Measurements from ENCODE around the gene CASP4.

The CASP4 gene

GRCh38 chr11:105000167-105000566 is 31.8 kb upstream of the CASP4 start:
- Histone ChIP-seq H3K79me2 (ENCODE audit: control insufficient read depth, low read length) (no peaks in the 10 kb centered on the region), H3K4me1 (ENCODE audit: control insufficient read depth, low read length) (no peaks in the 10 kb centered on the region), H3F3A (ENCODE audit: control insufficient read depth, insufficient read depth) (no peaks in the 10 kb centered on the region), H4K20me1 (ENCODE audit: control insufficient read depth, insufficient read depth, low read depth, low read length) (no peaks in the 10 kb centered on the region), H3K36me3 (ENCODE audit: control insufficient read depth, low read length) (no peaks in the 10 kb centered on the region), H3K9me2 (replicated peaks; ENCODE audit: control insufficient read depth, low read length) (no peaks in the 10 kb centered on the region), H3K27me3 (ENCODE audit: control insufficient read depth, low read length) (no peaks in the 10 kb centered on the region), H3K4me3 (ENCODE audit: low read length) (no peak overlapping the region), H3K4me2 (ENCODE audit: low read length) (no peak overlapping the region), H3K9me3 (ENCODE audit: control insufficient read depth, insufficient read depth, low read length) (no peaks in the 10 kb centered on the region), H3K27ac (ENCODE audit: low read depth, low read length) (no peak overlapping the region)
- TF ChIP-seq EZH2phosphoT487 (IDR thresholded peaks at IDR 0.05; ENCODE audit: borderline replicate concordance, low read length) = no peak
- TF ChIP-seq CTCF (IDR thresholded peaks at IDR 0.05; ENCODE audit: low read depth, low read length, poor library complexity, severe bottlenecking) = no peak

GRCh38 chr11:104999721-105000120 is 31.3 kb upstream of the CASP4 start:
- Histone ChIP-seq H3K4me3 (ENCODE audit: low read length) (no peak overlapping the region), H3K79me2 (ENCODE audit: control insufficient read depth, low read length) (no peaks in the 10 kb centered on the region), H3K9me2 (replicated peaks; ENCODE audit: control insufficient read depth, low read length) (no peaks in the 10 kb centered on the region), H3K4me2 (ENCODE audit: low read length) (no peak overlapping the region), H3K27me3 (ENCODE audit: control insufficient read depth, low read length) (no peaks in the 10 kb centered on the region), H3K27ac (ENCODE audit: low read depth, low read length) (no peak overlapping the region), H4K20me1 (ENCODE audit: control insufficient read depth, insufficient read depth, low read depth, low read length) (no peaks in the 10 kb centered on the region), H3K9me3 (ENCODE audit: control insufficient read depth, insufficient read depth, low read length) (no peaks in the 10 kb centered on the region), H3K4me1 (ENCODE audit: control insufficient read depth, low read length) (no peaks in the 10 kb centered on the region), H3K36me3 (ENCODE audit: control insufficient read depth, low read length) (no peaks in the 10 kb centered on the region), H3F3A (ENCODE audit: control insufficient read depth, insufficient read depth) (no peaks in the 10 kb centered on the region)
- TF ChIP-seq EZH2phosphoT487 (IDR thresholded peaks at IDR 0.05; ENCODE audit: borderline replicate concordance, low read length) = no peak

- Histone ChIP-seq H3K9me3 (ENCODE audit: control insufficient read depth, insufficient read depth, low read length) (no peaks in the 10 kb centered on the region), H3K4me2 (ENCODE audit: low read length) (no peak overlapping the region), H3K36me3 (ENCODE audit: control insufficient read depth, low read length) (no peaks in the 10 kb centered on the region), H3K9me2 (replicated peaks; ENCODE audit: control insufficient read depth, low read length) (no peaks in the 10 kb centered on the region), H3K27me3 (ENCODE audit: control insufficient read depth, low read length) (no peaks in the 10 kb centered on the region), H4K20me1 (ENCODE audit: control insufficient read depth, insufficient read depth, low read depth, low read length) (no peaks in the 10 kb centered on the region), H3K4me3 (ENCODE audit: low read length) (no peak overlapping the region), H3K79me2 (ENCODE audit: control insufficient read depth, low read length) (no peaks in the 10 kb centered on the region), H3K4me1 (ENCODE audit: control insufficient read depth, low read length) (no peaks in the 10 kb centered on the region), H3F3A (ENCODE audit: control insufficient read depth, insufficient read depth) (no peaks in the 10 kb centered on the region), H3K27ac (ENCODE audit: low read depth, low read length) (no peak overlapping the region)
- TF ChIP-seq CTCF (IDR thresholded peaks at IDR 0.05; ENCODE audit: low read depth, low read length, poor library complexity, severe bottlenecking) (no peak), EZH2phosphoT487 (IDR thresholded peaks at IDR 0.05; ENCODE audit: borderline replicate concordance, low read length) (no peak)
Observed at GRCh38 chr11:104997288-104997687, 28.9 kb upstream of the CASP4 start.

GRCh38 chr11:104995001-104995408 is 26.6 kb upstream of the CASP4 start:
- Histone ChIP-seq H3K9me3 (ENCODE audit: control insufficient read depth, insufficient read depth, low read length) (no peaks in the 10 kb centered on the region), H3K4me2 (ENCODE audit: low read length) (no peak overlapping the region), H4K20me1 (ENCODE audit: control insufficient read depth, insufficient read depth, low read depth, low read length) (no peaks in the 10 kb centered on the region), H3K4me1 (ENCODE audit: control insufficient read depth, low read length) (no peaks in the 10 kb centered on the region), H3K27me3 (ENCODE audit: control insufficient read depth, low read length) (no peaks in the 10 kb centered on the region), H3F3A (ENCODE audit: control insufficient read depth, insufficient read depth) (no peaks in the 10 kb centered on the region), H3K4me3 (ENCODE audit: low read length) (no peak overlapping the region), H3K9me2 (replicated peaks; ENCODE audit: control insufficient read depth, low read length) (no peaks in the 10 kb centered on the region), H3K79me2 (ENCODE audit: control insufficient read depth, low read length) (no peaks in the 10 kb centered on the region), H3K27ac (ENCODE audit: low read depth, low read length) (no peak overlapping the region), H3K36me3 (ENCODE audit: control insufficient read depth, low read length) (no peaks in the 10 kb centered on the region)
- no peak for TF ChIP-seq CTCF (IDR thresholded peaks at IDR 0.05; ENCODE audit: low read depth, low read length, poor library complexity, severe bottlenecking)
- no peak for TF ChIP-seq EZH2phosphoT487 (IDR thresholded peaks at IDR 0.05; ENCODE audit: borderline replicate concordance, low read length)
